NCI-H226 (cell line): ENCODE data around the gene NPW.

Experiments used
- DNase-seq: peaks from one replicate; pipeline ENCODE4 v3.0.0-alpha.2; 2015

NPW gene

GRCh38 chr16:2056077-2056476 lies 36.5 kb downstream of the NPW start:
- DNase-seq, result no peak

- no peak for DNase-seq
Measured at GRCh38 chr16:2056681-2057407, 37.3 kb downstream of the NPW start.

- DNase-seq, result no peak
Measured at GRCh38 chr16:2057438-2057837, 37.9 kb downstream of the NPW start.

DNA sequence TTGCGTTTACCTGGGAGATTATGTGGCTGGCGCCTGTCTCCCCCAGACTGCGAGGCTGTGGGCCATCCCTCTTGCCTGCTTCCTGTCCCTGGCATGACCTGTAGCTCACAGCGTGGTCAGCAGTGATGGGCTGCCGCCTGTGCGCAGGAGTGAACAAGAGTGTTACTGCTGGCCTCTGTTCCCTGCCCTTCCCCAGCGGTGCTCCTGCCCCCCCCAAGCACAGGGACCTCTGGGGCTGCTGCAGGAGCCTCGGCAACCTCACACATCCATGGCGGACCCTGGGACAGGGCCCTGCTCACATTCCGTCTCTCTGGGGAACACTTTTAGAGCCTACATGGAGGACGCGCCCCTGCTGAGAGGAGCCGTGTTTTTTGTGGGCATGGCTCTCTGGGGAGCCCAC lies 38.8 kb downstream of the NPW start:
- DNase-seq, result no peak

DNA sequence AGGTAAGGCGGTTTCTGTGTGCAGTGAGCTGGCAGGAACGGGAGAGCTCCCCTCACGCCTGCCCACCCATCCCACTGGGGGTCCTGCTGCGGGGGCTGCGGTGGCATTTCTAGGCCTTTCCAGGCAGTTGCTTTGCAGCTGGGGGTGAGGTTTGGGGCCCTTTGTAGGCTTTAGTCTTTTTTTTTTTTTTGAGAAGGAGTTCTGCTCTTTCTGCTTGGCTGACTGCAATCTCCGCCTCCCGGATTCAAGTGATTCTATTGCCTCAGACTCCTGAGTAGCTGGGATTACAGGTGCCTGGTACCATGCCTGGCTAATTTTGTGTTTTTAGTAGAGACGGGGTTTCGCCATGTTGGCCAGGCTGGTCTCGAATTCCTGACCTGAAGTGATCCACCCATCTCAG lies 39.3 kb downstream of the NPW start:
- no peak for DNase-seq

GRCh38 chr16:2060346-2060745 lies 40.8 kb downstream of the NPW start:
- DNase-seq, result no peak

DNA sequence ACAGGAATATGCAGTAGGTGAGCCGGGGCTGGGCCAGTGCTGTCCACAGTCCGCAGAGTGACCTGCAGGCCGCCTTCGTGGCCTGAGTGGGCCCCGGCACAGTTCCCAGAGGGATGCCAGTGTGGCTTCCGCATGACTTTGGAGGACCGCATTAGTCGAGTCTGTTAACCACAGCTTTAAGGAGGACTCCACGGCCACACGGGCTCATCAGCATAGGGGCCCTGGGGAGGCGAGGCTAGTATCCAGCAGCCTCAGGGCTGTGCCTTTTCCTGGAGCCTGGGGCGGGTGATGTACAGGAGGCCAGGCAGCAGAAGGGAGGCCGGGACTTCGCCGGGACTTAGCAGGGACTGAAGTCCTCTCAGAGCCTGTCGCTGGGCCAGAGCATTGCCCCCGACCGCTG lies 41.4 kb downstream of the NPW start:
- DNase-seq, result no peak

GRCh38 chr16:2061526-2061925 lies 41.9 kb downstream of the NPW start:
- no peak for DNase-seq

- DNase-seq, result no peak
Measured at GRCh38 chr16:2062801-2063200, 43.2 kb downstream of the NPW start.

DNA sequence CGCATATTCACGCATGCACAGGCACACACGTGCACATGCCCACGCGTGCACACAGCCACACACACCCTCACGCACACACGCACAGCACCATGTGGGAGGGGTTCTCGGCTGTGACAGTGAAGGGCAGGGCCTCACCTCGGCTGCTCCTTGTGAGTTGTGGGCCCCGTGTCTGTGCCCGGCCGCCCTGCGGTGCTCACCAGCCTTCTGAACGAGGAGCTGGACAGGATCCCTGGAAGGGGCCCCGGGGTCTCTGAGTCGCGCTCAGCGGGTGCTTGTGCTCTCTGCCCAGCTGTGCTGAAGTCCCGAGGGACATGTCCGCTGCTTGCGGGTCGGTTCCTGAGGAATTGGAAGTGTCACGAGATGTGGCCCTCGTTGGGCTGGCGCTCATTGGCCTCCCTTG lies 44.3 kb downstream of the NPW start:
- DNase-seq, result no peak

DNA sequence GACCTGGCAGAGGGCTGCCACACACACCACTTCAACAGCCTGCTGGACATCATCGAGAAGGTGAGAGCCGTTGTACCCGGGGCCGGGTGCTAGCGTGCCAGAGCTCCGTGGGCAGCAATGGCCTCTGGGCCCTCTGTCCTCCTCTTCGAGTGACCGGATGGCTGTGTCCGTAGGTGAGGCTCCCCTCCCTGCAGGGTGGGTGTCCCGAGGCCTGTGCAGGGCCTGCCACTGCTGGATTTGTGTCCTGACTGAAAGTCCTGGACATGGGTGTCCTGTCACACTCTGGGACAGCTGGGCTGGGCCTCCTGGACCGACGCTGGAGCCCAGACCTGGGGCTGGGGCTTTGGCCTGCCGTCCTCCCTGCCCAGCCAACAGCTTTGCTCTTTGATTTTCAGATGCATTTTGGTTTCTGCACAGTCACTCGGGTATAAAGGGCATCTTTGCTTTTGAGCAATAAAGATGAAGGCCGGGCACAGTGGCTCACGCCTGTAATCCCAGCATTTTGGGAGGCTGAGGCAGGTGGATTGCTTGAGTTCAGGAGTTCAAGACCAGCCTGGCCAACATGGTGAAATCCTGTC lies 44.9 kb downstream of the NPW start:
- no peak for DNase-seq

DNA sequence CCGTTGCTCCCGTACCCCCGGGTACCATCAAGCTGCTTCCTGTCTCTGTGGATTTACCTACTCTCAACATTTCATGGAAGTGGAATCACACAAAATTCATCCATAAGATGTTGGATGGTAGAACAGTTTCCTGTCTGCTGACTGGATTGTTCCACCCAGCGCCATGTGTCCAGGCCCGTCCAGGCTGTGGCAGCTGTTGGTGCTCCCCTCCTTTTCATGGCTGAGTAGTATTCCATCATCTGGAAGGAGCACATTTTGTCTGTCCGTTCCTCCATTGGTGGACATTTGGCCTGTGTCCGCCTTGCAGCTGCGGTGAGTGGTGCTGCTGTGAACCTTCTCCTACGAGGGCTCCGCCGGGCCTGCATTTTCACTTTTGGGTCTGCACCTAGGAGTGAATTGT lies 46.6 kb downstream of the NPW start:
- no peak for DNase-seq
